Ascending aorta (tissue), 2 donors: Measurements from ENCODE around the gene KRT82. TPM values are rescaled to one million over a fixed set of nuclear protein-coding genes. Genes with fewer than 3 reads are reported as not detected.
A peak's percentile ranks its signal among the peaks of the same experiment; 100 is the strongest.

Experiments used
- DNase-seq, 2 donors: peaks; one replicate each; pipeline ENCODE4 v3.0.0-alpha.2; 2019; ENCODE audit warnings: low spot score in 2 of 2
- H3K27ac ChIP-seq, 2 donors: fragments of 200-600 bp; sonication (generic); one replicate each; pipeline ENCODE4 v1.5.1; 2016 to 2017; ENCODE audit warnings: mild to moderate bottlenecking in 1 of 2
- H3K27me3 ChIP-seq: fragments of 200-600 bp; sonication (generic); one replicate; pipeline ENCODE4 v1.5.1; 2017
- H3K36me3 ChIP-seq, 2 donors: fragments of 200-600 bp; sonication (generic); one replicate each; pipeline ENCODE4 v1.5.1; 2016
- H3K4me1 ChIP-seq, 2 donors: fragments of 200-600 bp; sonication (generic); one replicate each; pipeline ENCODE4 v1.5.1; 2016 to 2017; ENCODE audit warnings: mild to moderate bottlenecking in 1 of 2
- H3K4me3 ChIP-seq, 2 donors: fragments of 200-600 bp; sonication (generic); one replicate each; pipeline ENCODE4 v1.5.1; 2016 to 2017; ENCODE audit warnings: mild to moderate bottlenecking in 1 of 2
- H3K9me3 ChIP-seq, 2 donors: fragments of 200-600 bp; sonication (generic); one replicate each; pipeline ENCODE4 v1.5.1; 2016
- CTCF ChIP-seq, 3 experiments: fragments of 200-600 bp in 2 of 3; fragments of 450-650 bp in 1 of 3; sonication (generic) in 2 of 3; IDR thresholded peaks; one replicate each; pipeline ENCODE4 v1.5.1; 2016 to 2019; ENCODE audit warnings: antibody characterized with exemption in 3 of 3, mild to moderate bottlenecking in 1 of 3, moderate library complexity in 1 of 3
- intact Hi-C: fragments of 100-400 bp; cut with DNase I; formaldehyde crosslinking; loops from one replicate; pipeline ENCODE4 v1.15.1; 2023
- total RNA-seq: library from RNA; depleted of rRNA; stranded (reverse); fragments of >200 nt; gene quantifications from one replicate; pipeline ENCODE4 v1.1.0, GENCODE V29; 2016

KRT82 gene
- total RNA-seq, 1 donor from 2014 or later, result not detected

- Histone ChIP-seq H3K27ac (no peak overlapping the region), H3K4me1 (peaks cover 0 to 3% of the 10 kb centered on the region in 2 donors), H3K27me3 (no peaks in the 10 kb centered on the region), H3K36me3 (no peaks in the 10 kb centered on the region), H3K9me3 (no peaks in the 10 kb centered on the region), H3K4me3 (no peak overlapping the region)
- TF ChIP-seq CTCF (IDR thresholded peaks at IDR 0.05), result no peak
- DNase-seq, result peak in 1 of 2 donors; percentile 15
- intact Hi-C loops, result no loop called here
Measured at GRCh38 chr12:52352951-52353350, 53.2 kb downstream of the KRT82 start.

GRCh38 chr12:52351196-52352059 is 54.7 kb downstream of the KRT82 start:
- intact Hi-C loops, result no loop called here
- DNase-seq, result peak in 1 of 2 donors; percentile 65
- Histone ChIP-seq H3K9me3 (no peaks in the 10 kb centered on the region), H3K27ac (no peak overlapping the region), H3K36me3 (no peaks in the 10 kb centered on the region), H3K4me1 (peaks cover 0 to 3% of the 10 kb centered on the region in 2 donors), H3K27me3 (no peaks in the 10 kb centered on the region), H3K4me3 (no peak overlapping the region)
- no peak for TF ChIP-seq CTCF (IDR thresholded peaks at IDR 0.05)

GRCh38 chr12:52350786-52351185 is 55.3 kb downstream of the KRT82 start:
- no peak overlapping the region for H3K27ac ChIP-seq

GRCh38 chr12:52350021-52350620 is 56.0 kb downstream of the KRT82 start:
- TF ChIP-seq CTCF (IDR thresholded peaks at IDR 0.05), result no peak
- peak in 1 of 2 donors; percentile 45 for DNase-seq
- H3K27ac ChIP-seq, result no peak overlapping the region
- no peaks in the 10 kb centered on the region for H3K36me3 ChIP-seq
- H3K27me3 ChIP-seq, result no peaks in the 10 kb centered on the region
- no peaks in the 10 kb centered on the region for H3K9me3 ChIP-seq
- no peak overlapping the region for H3K4me3 ChIP-seq
- intact Hi-C loops, result no loop called here
- H3K4me1 ChIP-seq, result peaks cover 0 to 3% of the 10 kb centered on the region in 2 donors

More at GRCh38 chr12:52350786-52351185, 55.3 kb downstream of the KRT82 start:
- H3K4me1 ChIP-seq, result peaks cover 0 to 3% of the 10 kb centered on the region in 2 donors
- H3K9me3 ChIP-seq, result no peaks in the 10 kb centered on the region
- H3K4me3 ChIP-seq, result no peak overlapping the region
- TF ChIP-seq CTCF (IDR thresholded peaks at IDR 0.05), result no peak
- no peaks in the 10 kb centered on the region for H3K36me3 ChIP-seq
- no peaks in the 10 kb centered on the region for H3K27me3 ChIP-seq
- DNase-seq, result peak in 1 of 2 donors; percentile 40
- intact Hi-C loops, result no loop called here

GRCh38 chr12:52349196-52349595 is 56.9 kb downstream of the KRT82 start:
- intact Hi-C loops, result no loop called here
- H3K27ac ChIP-seq, result no peak overlapping the region
- H3K9me3 ChIP-seq, result no peaks in the 10 kb centered on the region
- no peaks in the 10 kb centered on the region for H3K36me3 ChIP-seq
- no peak for DNase-seq
- H3K4me3 ChIP-seq, result no peak overlapping the region
- no peaks in the 10 kb centered on the region for H3K27me3 ChIP-seq
- peaks cover 0 to 3% of the 10 kb centered on the region in 2 donors for H3K4me1 ChIP-seq
- TF ChIP-seq CTCF (IDR thresholded peaks at IDR 0.05), result no peak
